ENCODE results near the gene STUM.

STUM gene

DNA sequence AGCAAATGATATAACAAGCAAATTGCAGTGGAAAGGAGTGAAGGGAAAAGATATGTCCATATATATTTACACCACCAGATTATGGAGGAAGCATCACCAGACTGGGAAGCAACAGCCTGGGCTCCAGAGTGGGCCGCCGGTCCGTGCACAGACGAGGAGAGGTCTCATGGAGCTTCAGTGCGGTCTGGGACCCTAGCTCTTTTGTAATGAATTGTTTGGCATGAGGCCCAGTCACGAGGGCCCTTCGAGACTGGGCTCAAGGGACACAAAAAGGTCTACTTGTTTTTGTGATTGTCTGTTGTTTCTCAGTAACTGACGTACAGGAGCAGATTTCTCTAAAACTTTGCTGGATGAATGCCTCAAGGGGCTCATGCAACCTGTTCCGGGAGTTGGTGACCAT is 12.9 kb upstream of the STUM start:
- Histone ChIP-seq H3K4me3 (ENCODE audit: low read depth, low read length) (no peak overlapping the region), H3K9me3 (ENCODE audit: control insufficient read depth, insufficient read depth, low read length) (no peaks in the 10 kb centered on the region), H3K4me1 (ENCODE audit: control insufficient read depth, insufficient read depth, low read length) (no peaks in the 10 kb centered on the region), H3K9ac (ENCODE audit: low read depth, low read length) (no peak overlapping the region), H3K36me3 (ENCODE audit: control insufficient read depth, insufficient read depth, low read length) (no peaks in the 10 kb centered on the region), H3K27me3 (ENCODE audit: control insufficient read depth, insufficient read depth, low read length) (no peaks in the 10 kb centered on the region)

- H3K4me3 ChIP-seq (ENCODE audit: low read depth, low read length): no peak overlapping the region
These were observed 7.3 kb upstream of the STUM start for GRCh38 chr1:226541231-226541630.

DNA sequence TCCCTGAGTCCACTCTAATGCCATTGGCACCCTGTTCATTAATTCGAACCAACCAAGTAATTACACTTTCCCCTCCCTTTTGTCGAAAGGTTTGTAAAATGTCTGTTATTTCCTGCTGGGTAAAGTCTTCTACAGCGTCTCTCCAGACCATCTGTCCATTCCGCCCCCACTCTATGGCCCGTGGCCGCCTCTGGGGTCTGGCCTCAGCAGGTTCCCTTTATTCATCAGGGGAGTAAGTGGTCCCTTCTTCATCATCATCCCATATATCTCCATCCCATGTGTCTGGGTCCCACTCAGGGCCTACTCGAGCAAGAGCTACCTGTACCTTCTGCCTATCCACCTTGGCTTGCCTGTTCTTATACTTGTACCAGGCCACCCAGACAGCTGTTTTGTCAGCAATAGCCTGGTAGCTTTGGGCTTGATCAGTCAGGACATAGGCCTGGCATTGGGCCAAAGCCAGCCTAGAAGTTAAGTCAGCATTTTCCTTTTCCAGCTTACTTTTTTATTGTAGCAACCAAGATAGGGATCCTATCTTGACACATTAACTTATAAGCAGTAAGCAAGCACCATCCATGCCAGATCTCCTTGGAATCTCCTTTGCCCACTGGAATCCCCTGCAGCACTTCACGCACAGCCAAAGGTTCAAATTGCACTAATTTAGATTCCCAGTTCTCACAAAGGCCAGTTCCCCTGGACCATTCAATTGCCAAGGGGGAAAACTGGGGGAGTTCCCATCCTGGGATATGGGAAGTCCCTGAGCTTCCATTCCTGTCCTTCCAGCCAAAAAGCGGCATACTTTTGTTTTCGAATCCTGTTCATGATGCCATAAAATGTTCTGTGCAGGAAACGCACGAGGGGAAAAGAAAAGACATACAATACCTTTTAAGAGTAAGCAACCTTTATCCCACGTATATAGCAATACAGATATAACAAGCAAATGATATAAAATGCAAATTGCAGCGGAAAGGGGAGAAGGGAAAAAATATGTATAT is 6.6 kb upstream of the STUM start:
- H3K27me3 ChIP-seq (ENCODE audit: control insufficient read depth, insufficient read depth, low read length): peaks cover 23% of the 10 kb centered on the region
- H3K9ac ChIP-seq (ENCODE audit: low read depth, low read length): no peak overlapping the region
- no peaks in the 10 kb centered on the region for H3K4me1 ChIP-seq (ENCODE audit: control insufficient read depth, insufficient read depth, low read length)
- no peak overlapping the region for H3K4me3 ChIP-seq (ENCODE audit: low read depth, low read length)
- no peaks in the 10 kb centered on the region for H3K9me3 ChIP-seq (ENCODE audit: control insufficient read depth, insufficient read depth, low read length)
- H3K36me3 ChIP-seq (ENCODE audit: control insufficient read depth, insufficient read depth, low read length): no peaks in the 10 kb centered on the region

More at GRCh38 chr1:226541231-226541630, 7.3 kb upstream of the STUM start:
- Histone ChIP-seq H3K27me3 (ENCODE audit: control insufficient read depth, insufficient read depth, low read length) (peaks cover 16% of the 10 kb centered on the region), H3K9me3 (ENCODE audit: control insufficient read depth, insufficient read depth, low read length) (no peaks in the 10 kb centered on the region), H3K36me3 (ENCODE audit: control insufficient read depth, insufficient read depth, low read length) (no peaks in the 10 kb centered on the region), H3K9ac (ENCODE audit: low read depth, low read length) (no peak overlapping the region), H3K4me1 (ENCODE audit: control insufficient read depth, insufficient read depth, low read length) (no peaks in the 10 kb centered on the region)

GRCh38 chr1:226542623-226543103 is 5.9 kb upstream of the STUM start:
- Histone ChIP-seq H3K4me3 (ENCODE audit: low read depth, low read length) (no peak overlapping the region), H3K9ac (ENCODE audit: low read depth, low read length) (no peak overlapping the region), H3K27me3 (ENCODE audit: control insufficient read depth, insufficient read depth, low read length) (peaks cover 29% of the 10 kb centered on the region), H3K4me1 (ENCODE audit: control insufficient read depth, insufficient read depth, low read length) (peaks cover 2% of the 10 kb centered on the region), H3K9me3 (ENCODE audit: control insufficient read depth, insufficient read depth, low read length) (no peaks in the 10 kb centered on the region), H3K36me3 (ENCODE audit: control insufficient read depth, insufficient read depth, low read length) (no peaks in the 10 kb centered on the region)

DNA sequence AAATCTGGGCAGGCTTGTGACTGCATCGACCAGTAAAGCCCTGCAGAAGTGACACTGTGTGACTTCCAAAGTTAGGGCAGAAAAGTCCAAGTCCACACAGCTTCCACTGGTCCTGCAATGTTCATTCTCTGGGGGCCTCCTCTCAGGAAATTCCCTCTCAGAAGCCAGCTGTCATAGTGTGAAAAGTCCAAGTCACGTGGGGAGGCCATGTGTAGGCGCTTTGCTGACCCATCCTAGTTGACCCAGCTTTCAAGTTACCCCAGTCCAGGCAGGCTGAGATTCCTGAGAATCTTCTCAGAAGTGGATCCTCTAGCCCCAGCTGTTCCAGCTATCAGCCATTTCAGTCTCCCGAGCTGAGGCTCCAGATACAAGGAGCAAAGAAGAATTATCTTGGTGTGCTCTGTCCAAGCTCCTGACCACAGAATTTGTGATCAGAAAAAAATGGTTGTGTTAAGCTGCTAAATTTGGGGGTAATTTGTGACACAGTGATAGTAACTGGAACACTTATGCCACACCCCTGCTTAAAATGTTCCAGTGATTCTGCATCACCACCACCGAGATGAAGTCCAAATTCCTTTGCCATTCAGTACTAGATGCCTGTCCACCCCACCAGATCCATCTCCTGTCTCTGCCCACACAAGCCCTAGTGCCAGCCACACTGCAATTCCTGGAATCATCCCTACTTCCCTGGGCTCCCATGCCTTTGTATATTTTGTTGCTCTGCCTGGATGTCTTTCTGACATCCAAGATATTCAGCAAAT is 2.5 kb upstream of the STUM start:
- peaks cover 5% of the 10 kb centered on the region for H3K4me1 ChIP-seq (ENCODE audit: control insufficient read depth, insufficient read depth, low read length)
- peaks cover 51% of the 10 kb centered on the region for H3K27me3 ChIP-seq (ENCODE audit: control insufficient read depth, insufficient read depth, low read length)

DNA sequence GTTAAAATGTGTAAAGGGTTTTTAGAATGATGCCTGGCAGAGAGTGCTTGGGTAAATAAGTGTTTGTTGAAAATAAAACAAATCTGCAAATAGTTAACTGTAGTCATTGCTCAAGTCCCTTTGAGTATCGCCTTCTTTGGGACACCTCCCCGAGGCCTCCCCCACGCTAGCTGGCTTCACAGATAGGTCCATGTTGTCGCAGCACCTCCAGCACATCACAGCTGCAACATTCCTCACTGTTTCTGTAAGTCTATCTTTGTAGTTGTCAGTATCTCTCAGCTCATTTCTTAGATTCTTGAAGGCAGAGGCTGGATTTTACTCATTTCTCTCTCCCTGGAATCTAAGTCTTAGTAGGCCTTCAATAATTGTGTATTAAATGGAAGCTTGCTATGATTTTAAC is 1.6 kb upstream of the STUM start:
- peaks cover 57% of the 10 kb centered on the region for H3K27me3 ChIP-seq (ENCODE audit: control insufficient read depth, insufficient read depth, low read length)
- no peaks in the 10 kb centered on the region for H3K36me3 ChIP-seq (ENCODE audit: control insufficient read depth, insufficient read depth, low read length)
- no peaks in the 10 kb centered on the region for H3K9me3 ChIP-seq (ENCODE audit: control insufficient read depth, insufficient read depth, low read length)
- no peak overlapping the region for H3K9ac ChIP-seq (ENCODE audit: low read depth, low read length)
- peaks cover 5% of the 10 kb centered on the region for H3K4me1 ChIP-seq (ENCODE audit: control insufficient read depth, insufficient read depth, low read length)
- H3K4me3 ChIP-seq (ENCODE audit: low read depth, low read length): no peak overlapping the region

More for the DNA sequence above, 2.5 kb upstream of the STUM start:
- H3K4me3 ChIP-seq (ENCODE audit: low read depth, low read length): no peak overlapping the region
- H3K9me3 ChIP-seq (ENCODE audit: control insufficient read depth, insufficient read depth, low read length): no peaks in the 10 kb centered on the region
- H3K36me3 ChIP-seq (ENCODE audit: control insufficient read depth, insufficient read depth, low read length): no peaks in the 10 kb centered on the region
- no peak overlapping the region for H3K9ac ChIP-seq (ENCODE audit: low read depth, low read length)

- Histone ChIP-seq H3K9me3 (ENCODE audit: control insufficient read depth, insufficient read depth, low read length) (no peaks in the 10 kb centered on the region), H3K4me1 (ENCODE audit: control insufficient read depth, insufficient read depth, low read length) (peaks cover 5% of the 10 kb centered on the region), H3K27me3 (ENCODE audit: control insufficient read depth, insufficient read depth, low read length) (peaks cover 57% of the 10 kb centered on the region), H3K9ac (ENCODE audit: low read depth, low read length) (no peak overlapping the region), H3K36me3 (ENCODE audit: control insufficient read depth, insufficient read depth, low read length) (no peaks in the 10 kb centered on the region), H3K4me3 (ENCODE audit: low read depth, low read length) (no peak overlapping the region)
These were observed 791 bp upstream of the STUM start for GRCh38 chr1:226547754-226548191.

- Histone ChIP-seq H3K4me3 (ENCODE audit: low read depth, low read length) (peak overlapping the region; percentile 64), H3K9ac (ENCODE audit: low read depth, low read length) (no peak overlapping the region)
These were observed 751 bp downstream of the STUM start for GRCh38 chr1:226549094-226549936.

DNA sequence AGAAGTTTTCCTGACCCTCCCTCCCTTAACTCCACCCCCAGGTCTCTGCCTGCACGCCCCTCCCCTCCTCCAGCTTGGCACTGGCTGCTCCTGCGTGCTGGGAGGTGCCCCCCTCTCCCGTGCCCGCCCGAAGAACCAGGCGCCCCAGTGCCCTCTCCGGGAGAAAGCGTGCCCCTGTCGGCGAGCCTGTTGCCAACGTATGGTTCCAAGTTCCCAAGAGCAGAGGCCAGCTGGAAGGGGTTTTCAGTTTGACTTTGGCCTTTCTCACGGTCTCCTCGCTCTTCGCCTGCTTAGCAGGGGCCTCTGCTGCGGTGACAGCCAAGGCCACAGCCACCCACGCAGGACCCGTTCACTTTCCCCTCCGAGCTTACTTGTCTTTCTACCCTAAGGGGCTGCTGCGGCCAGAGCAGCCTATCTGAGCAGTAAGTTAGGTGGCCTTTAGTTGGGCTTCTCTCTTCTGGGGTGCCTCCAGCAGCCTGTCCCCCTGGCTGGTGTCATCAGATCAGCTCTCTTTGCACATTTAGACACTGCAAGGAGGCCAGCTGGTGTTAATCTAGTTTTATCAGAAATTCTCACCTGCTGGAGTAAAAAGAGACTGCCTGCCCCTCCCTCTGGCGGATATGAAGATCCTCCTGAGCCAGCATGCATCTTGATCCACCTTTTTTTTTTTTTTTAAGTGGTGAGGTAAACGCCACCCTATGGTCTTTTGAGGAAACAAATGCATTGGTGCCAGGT is 1.5 kb downstream of the STUM start:
- Histone ChIP-seq H3K27me3 (ENCODE audit: control insufficient read depth, insufficient read depth, low read length) (peaks cover 53% of the 10 kb centered on the region), H3K4me1 (ENCODE audit: control insufficient read depth, insufficient read depth, low read length) (peaks cover 5% of the 10 kb centered on the region), H3K9ac (ENCODE audit: low read depth, low read length) (no peak overlapping the region), H3K4me3 (ENCODE audit: low read depth, low read length) (peak overlapping the region; percentile 64), H3K9me3 (ENCODE audit: control insufficient read depth, insufficient read depth, low read length) (no peaks in the 10 kb centered on the region), H3K36me3 (ENCODE audit: control insufficient read depth, insufficient read depth, low read length) (no peaks in the 10 kb centered on the region)

More at GRCh38 chr1:226549094-226549936, 751 bp downstream of the STUM start:
- peaks cover 57% of the 10 kb centered on the region for H3K27me3 ChIP-seq (ENCODE audit: control insufficient read depth, insufficient read depth, low read length)
- no peaks in the 10 kb centered on the region for H3K9me3 ChIP-seq (ENCODE audit: control insufficient read depth, insufficient read depth, low read length)
- no peaks in the 10 kb centered on the region for H3K36me3 ChIP-seq (ENCODE audit: control insufficient read depth, insufficient read depth, low read length)
- H3K4me1 ChIP-seq (ENCODE audit: control insufficient read depth, insufficient read depth, low read length): peaks cover 5% of the 10 kb centered on the region

DNA sequence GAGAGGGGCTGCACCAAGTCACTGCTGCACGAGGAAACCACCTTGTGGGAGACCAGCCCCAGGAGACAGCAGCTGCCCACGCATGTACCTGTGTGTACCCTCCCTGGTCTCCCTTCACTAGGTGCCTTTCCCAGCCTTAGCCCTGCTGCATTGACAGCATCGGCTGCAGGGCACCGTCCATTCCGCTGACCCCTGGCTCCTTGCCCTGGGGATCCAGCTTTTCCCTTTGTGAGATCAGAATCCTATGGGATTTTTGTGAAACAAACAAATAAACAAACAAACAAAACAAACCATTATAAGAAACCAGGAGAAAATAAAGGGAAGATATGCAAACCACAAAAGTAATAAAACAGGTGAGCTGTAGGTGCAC is 2.1 kb downstream of the STUM start:
- H3K9ac ChIP-seq (ENCODE audit: low read depth, low read length): no peak overlapping the region
- no peaks in the 10 kb centered on the region for H3K36me3 ChIP-seq (ENCODE audit: control insufficient read depth, insufficient read depth, low read length)
- H3K9me3 ChIP-seq (ENCODE audit: control insufficient read depth, insufficient read depth, low read length): no peaks in the 10 kb centered on the region
- H3K4me1 ChIP-seq (ENCODE audit: control insufficient read depth, insufficient read depth, low read length): peaks cover 5% of the 10 kb centered on the region
- peaks cover 47% of the 10 kb centered on the region for H3K27me3 ChIP-seq (ENCODE audit: control insufficient read depth, insufficient read depth, low read length)
- H3K4me3 ChIP-seq (ENCODE audit: low read depth, low read length): no peak overlapping the region

Data from iPS-15b (cell line).